ENCODE data around the gene ACOD1.

ACOD1 gene

GRCh38 chr13:76993021-76993420 is 44.7 kb downstream of the ACOD1 start:
- no peak for DNase-seq

GRCh38 chr13:76993473-76993872 is 45.2 kb downstream of the ACOD1 start:
- no peak for DNase-seq

- DNase-seq: no peak
Measured at GRCh38 chr13:76994281-76994680, 46.0 kb downstream of the ACOD1 start.

- no peak for DNase-seq
Measured at GRCh38 chr13:77000475-77000874, 52.2 kb downstream of the ACOD1 start.

- no peak for DNase-seq
Measured at GRCh38 chr13:77001540-77001939, 53.2 kb downstream of the ACOD1 start.

GRCh38 chr13:77001963-77002587 is 53.8 kb downstream of the ACOD1 start:
- no peak for DNase-seq

GRCh38 chr13:77002590-77003190 is 54.4 kb downstream of the ACOD1 start:
- no peak for DNase-seq
